Measurements from ENCODE around the gene SRGAP1.
A peak's percentile ranks its signal among the peaks of the same experiment; 100 is the strongest.

SRGAP1 gene

DNA sequence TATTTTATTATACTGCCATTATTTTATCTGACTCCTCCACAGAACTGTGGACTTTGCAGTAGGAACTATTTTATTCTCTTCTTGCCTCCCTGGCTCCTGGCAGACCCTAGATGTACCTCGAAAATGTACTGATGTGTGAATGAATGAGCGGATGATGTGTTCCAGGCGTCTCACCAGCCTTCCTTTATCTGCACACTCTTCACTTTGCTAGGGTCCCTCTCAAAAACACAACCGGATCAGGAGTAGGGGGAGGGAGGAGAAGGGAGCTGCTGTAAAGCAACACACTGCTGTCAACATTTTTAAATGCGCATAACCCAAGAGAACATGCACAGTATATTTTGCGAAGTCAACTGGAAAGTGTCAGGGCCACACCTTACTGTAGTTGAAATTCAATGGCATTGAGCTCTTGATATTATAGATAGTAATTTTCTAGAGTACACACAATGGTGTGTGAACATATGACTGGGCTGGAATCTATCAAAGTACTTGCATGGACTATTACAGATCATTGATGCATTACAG is 36.3 kb downstream of the SRGAP1 start (continued):
- TF ChIP-seq ZNF248 (tag by site-specific recombination; IDR thresholded peaks at IDR 0.05) (no peak), ZNF404 (tag by site-specific recombination; IDR thresholded peaks at IDR 0.05) (no peak), ZNF530 (tag by site-specific recombination; IDR thresholded peaks at IDR 0.05; ENCODE audit: low read depth) (no peak), ZFP69B (tag by site-specific recombination; IDR thresholded peaks at IDR 0.05) (no peak), BCL11A (tag by site-specific recombination; IDR thresholded peaks at IDR 0.05; ENCODE audit: low read depth) (no peak), ZNF791 (tag by site-specific recombination; IDR thresholded peaks at IDR 0.05) (no peak)
- TF ChIP-seq, protein P1, sequence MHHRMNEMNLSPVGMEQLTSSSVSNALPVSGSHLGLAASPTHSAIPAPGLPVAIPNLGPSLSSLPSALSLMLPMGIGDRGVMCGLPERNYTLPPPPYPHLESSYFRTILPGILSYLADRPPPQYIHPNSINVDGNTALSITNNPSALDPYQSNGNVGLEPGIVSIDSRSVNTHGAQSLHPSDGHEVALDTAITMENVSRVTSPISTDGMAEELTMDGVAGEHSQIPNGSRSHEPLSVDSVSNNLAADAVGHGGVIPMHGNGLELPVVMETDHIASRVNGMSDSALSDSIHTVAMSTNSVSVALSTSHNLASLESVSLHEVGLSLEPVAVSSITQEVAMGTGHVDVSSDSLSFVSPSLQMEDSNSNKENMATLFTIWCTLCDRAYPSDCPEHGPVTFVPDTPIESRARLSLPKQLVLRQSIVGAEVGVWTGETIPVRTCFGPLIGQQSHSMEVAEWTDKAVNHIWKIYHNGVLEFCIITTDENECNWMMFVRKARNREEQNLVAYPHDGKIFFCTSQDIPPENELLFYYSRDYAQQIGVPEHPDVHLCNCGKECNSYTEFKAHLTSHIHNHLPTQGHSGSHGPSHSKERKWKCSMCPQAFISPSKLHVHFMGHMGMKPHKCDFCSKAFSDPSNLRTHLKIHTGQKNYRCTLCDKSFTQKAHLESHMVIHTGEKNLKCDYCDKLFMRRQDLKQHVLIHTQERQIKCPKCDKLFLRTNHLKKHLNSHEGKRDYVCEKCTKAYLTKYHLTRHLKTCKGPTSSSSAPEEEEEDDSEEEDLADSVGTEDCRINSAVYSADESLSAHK (tag by site-specific recombination; IDR thresholded peaks at IDR 0.05) = no peak
- TF ChIP-seq, protein P2, sequence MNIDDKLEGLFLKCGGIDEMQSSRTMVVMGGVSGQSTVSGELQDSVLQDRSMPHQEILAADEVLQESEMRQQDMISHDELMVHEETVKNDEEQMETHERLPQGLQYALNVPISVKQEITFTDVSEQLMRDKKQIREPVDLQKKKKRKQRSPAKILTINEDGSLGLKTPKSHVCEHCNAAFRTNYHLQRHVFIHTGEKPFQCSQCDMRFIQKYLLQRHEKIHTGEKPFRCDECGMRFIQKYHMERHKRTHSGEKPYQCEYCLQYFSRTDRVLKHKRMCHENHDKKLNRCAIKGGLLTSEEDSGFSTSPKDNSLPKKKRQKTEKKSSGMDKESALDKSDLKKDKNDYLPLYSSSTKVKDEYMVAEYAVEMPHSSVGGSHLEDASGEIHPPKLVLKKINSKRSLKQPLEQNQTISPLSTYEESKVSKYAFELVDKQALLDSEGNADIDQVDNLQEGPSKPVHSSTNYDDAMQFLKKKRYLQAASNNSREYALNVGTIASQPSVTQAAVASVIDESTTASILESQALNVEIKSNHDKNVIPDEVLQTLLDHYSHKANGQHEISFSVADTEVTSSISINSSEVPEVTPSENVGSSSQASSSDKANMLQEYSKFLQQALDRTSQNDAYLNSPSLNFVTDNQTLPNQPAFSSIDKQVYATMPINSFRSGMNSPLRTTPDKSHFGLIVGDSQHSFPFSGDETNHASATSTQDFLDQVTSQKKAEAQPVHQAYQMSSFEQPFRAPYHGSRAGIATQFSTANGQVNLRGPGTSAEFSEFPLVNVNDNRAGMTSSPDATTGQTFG (tag by site-specific recombination; IDR thresholded peaks at IDR 0.05; ENCODE audit: borderline replicate concordance) = no peak

DNA sequence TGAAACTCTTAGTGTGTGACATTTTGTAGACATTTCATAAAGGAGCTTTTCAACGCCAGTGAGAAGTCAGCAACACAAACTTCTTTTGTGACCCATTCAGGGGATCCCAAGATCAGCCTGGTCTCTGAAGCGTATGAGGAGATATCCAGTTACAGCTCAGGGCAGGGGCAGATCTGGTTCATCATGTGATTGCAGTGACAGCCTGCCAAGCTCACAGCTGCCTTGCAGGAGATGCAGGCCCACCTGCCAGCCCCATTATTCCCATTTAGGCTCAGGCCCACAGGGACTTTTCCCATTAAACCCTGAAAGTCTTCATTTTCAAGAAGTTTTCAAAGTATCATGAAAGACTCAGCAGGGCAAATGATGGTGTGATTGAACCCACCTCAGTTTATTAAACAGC is 38.3 kb downstream of the SRGAP1 start:
- Histone ChIP-seq H3K27ac (ENCODE audit: extremely low read depth, low read depth, low read length) (no peak overlapping the region), H3K4me1 (ENCODE audit: control insufficient read depth, insufficient read depth, low read length) (no peaks in the 10 kb centered on the region), H3K36me3 (ENCODE audit: control insufficient read depth in 2 of 2, insufficient read depth in 1 of 2, low read length in 2 of 2) (no peaks in the 10 kb centered on the region; a peak in 1 of 3 replicates), H3K9me3 (ENCODE audit: control insufficient read depth, insufficient read depth, low read depth, low read length) (no peaks in the 10 kb centered on the region), H3K4me3 (ENCODE audit: low read depth, low read length) (no peak overlapping the region)
- POLR2A ChIA-PET = no interaction called here
- CTCF ChIA-PET = interaction anchor here (0.6 kb wide), 1 partner anchor 214 kb away, joined by 3 read pairs; no protein-coding TSS in a partner anchor
- TF ChIP-seq ZNF626 (tag by site-specific recombination; IDR thresholded peaks at IDR 0.05) (no peak), ZNF558 (tag by site-specific recombination; IDR thresholded peaks at IDR 0.05) (no peak), IKZF3 (tag by site-specific recombination; IDR thresholded peaks at IDR 0.05) (peak; percentile 47), ZBTB48 (tag by site-specific recombination; IDR thresholded peaks at IDR 0.05) (no peak), ZBTB17 (tag by site-specific recombination; IDR thresholded peaks at IDR 0.05) (peak; percentile 55; the same call in 1 of the 2 replicates), ZNF175 (tag by site-specific recombination; IDR thresholded peaks at IDR 0.05) (no peak), ZNF701 (tag by site-specific recombination; IDR thresholded peaks at IDR 0.05) (no peak), ZNF391 (tag by site-specific recombination; IDR thresholded peaks at IDR 0.05; ENCODE audit: borderline replicate concordance, low read depth) (no peak), MZF1 (tag by site-specific recombination; IDR thresholded peaks at IDR 0.05; ENCODE audit: borderline replicate concordance) (peak; percentile 64; the same call in 1 of the 2 replicates), ZXDB (tag by site-specific recombination; IDR thresholded peaks at IDR 0.05) (peak; percentile 57; the same call in 1 of the 2 replicates), ZNF521 (tag by site-specific recombination; IDR thresholded peaks at IDR 0.05) (no peak), ZNF112 (tag by site-specific recombination; IDR thresholded peaks at IDR 0.05) (no peak), ZNF600 (tag by site-specific recombination; IDR thresholded peaks at IDR 0.05) (0 out of 2 replicates have a peak, but pooled peaks have one; percentile 18)
- TF ChIP-seq, protein P3, sequence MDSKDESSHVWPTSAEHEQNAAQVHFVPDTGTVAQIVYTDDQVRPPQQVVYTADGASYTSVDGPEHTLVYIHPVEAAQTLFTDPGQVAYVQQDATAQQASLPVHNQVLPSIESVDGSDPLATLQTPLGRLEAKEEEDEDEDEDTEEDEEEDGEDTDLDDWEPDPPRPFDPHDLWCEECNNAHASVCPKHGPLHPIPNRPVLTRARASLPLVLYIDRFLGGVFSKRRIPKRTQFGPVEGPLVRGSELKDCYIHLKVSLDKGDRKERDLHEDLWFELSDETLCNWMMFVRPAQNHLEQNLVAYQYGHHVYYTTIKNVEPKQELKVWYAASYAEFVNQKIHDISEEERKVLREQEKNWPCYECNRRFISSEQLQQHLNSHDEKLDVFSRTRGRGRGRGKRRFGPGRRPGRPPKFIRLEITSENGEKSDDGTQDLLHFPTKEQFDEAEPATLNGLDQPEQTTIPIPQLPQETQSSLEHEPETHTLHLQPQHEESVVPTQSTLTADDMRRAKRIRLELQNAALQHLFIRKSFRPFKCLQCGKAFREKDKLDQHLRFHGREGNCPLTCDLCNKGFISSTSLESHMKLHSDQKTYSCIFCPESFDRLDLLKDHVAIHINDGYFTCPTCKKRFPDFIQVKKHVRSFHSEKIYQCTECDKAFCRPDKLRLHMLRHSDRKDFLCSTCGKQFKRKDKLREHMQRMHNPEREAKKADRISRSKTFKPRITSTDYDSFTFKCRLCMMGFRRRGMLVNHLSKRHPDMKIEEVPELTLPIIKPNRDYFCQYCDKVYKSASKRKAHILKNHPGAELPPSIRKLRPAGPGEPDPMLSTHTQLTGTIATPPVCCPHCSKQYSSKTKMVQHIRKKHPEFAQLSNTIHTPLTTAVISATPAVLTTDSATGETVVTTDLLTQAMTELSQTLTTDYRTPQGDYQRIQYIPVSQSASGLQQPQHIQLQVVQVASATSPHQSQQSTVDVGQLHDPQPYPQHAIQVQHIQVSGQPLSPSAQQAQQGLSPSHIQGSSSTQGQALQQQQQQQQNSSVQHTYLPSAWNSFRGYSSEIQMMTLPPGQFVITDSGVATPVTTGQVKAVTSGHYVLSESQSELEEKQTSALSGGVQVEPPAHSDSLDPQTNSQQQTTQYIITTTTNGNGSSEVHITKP (tag by site-specific recombination; IDR thresholded peaks at IDR 0.05) = no peak
- TF ChIP-seq, protein P4, sequence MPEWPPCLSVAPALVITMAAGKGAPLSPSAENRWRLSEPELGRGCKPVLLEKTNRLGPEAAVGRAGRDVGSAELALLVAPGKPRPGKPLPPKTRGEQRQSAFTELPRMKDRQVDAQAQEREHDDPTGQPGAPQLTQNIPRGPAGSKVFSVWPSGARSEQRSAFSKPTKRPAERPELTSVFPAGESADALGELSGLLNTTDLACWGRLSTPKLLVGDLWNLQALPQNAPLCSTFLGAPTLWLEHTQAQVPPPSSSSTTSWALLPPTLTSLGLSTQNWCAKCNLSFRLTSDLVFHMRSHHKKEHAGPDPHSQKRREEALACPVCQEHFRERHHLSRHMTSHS (tag by site-specific recombination; IDR thresholded peaks at IDR 0.05) = no peak
- TF ChIP-seq, protein P5, sequence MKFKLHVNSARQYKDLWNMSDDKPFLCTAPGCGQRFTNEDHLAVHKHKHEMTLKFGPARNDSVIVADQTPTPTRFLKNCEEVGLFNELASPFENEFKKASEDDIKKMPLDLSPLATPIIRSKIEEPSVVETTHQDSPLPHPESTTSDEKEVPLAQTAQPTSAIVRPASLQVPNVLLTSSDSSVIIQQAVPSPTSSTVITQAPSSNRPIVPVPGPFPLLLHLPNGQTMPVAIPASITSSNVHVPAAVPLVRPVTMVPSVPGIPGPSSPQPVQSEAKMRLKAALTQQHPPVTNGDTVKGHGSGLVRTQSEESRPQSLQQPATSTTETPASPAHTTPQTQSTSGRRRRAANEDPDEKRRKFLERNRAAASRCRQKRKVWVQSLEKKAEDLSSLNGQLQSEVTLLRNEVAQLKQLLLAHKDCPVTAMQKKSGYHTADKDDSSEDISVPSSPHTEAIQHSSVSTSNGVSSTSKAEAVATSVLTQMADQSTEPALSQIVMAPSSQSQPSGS (tag by site-specific recombination; IDR thresholded peaks at IDR 0.05; ENCODE audit: low read depth) = no peak
- TF ChIP-seq, protein P6, sequence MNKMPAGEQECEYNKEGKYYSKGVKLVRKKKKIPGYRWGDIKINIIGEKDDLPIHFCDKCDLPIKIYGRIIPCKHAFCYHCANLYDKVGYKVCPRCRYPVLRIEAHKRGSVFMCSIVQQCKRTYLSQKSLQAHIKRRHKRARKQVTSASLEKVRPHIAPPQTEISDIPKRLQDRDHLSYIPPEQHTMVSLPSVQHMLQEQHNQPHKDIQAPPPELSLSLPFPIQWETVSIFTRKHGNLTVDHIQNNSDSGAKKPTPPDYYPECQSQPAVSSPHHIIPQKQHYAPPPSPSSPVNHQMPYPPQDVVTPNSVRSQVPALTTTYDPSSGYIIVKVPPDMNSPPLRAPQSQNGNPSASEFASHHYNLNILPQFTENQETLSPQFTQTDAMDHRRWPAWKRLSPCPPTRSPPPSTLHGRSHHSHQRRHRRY (tag by site-specific recombination; IDR thresholded peaks at IDR 0.05) = no peak
